Activated T-helper 2 cell treated with anti-CD3 and anti-CD28 coated beads, Interferon-gamma antibody, Interleukin-2, Interleukin-4, amounts not matched to agents 10 μg/mL and 5 μg/mL and 100 μg/mL, durations not matched to agents 14 hours and 24 hours and 36 hours (primary cell): ENCODE data around the gene SRR. TPM values are rescaled to one million over a fixed set of nuclear protein-coding genes. Genes with fewer than 3 reads are reported as not detected.
A peak's percentile ranks its signal among the peaks of the same experiment; 100 is the strongest.

ENCODE experiments used
- DNase-seq: peaks from one replicate; pipeline ENCODE4 v3.0.0; 2021; ENCODE audit warnings: low spot score
- H3K27ac Mint-ChIP-seq: one replicate; pipeline ENCODE4 v1.8.0; 2021; ENCODE audit warnings: mixed read lengths
- H3K27me3 Mint-ChIP-seq: one replicate; pipeline ENCODE4 v1.8.0; 2021; ENCODE audit warnings: low read depth, mixed read lengths
- H3K36me3 Mint-ChIP-seq: one replicate; pipeline ENCODE4 v1.8.0; 2021; ENCODE audit warnings: low read depth, mixed read lengths
- H3K4me1 Mint-ChIP-seq: one replicate; pipeline ENCODE4 v1.8.0; 2021; ENCODE audit warnings: low read depth, mixed read lengths
- H3K4me3 Mint-ChIP-seq: one replicate; pipeline ENCODE4 v1.8.0; 2021; ENCODE audit warnings: low read depth, mild to moderate bottlenecking, moderate library complexity, mixed read lengths
- H3K9me3 Mint-ChIP-seq: one replicate; pipeline ENCODE4 v1.8.0; 2021; ENCODE audit warnings: mixed read lengths
- intact Hi-C: fragments of 100-400 bp; cut with micrococcal nuclease; formaldehyde crosslinking; loops from one replicate; pipeline ENCODE4 v1.15.1; 2023
- total RNA-seq: library from RNA; stranded (reverse); gene quantifications from 2 replicates; pipeline ENCODE4 v1.2.3, GENCODE V29; 2022

SRR gene
- total RNA-seq, 1 donor from 2014 or later: 17.3 TPM

DNA sequence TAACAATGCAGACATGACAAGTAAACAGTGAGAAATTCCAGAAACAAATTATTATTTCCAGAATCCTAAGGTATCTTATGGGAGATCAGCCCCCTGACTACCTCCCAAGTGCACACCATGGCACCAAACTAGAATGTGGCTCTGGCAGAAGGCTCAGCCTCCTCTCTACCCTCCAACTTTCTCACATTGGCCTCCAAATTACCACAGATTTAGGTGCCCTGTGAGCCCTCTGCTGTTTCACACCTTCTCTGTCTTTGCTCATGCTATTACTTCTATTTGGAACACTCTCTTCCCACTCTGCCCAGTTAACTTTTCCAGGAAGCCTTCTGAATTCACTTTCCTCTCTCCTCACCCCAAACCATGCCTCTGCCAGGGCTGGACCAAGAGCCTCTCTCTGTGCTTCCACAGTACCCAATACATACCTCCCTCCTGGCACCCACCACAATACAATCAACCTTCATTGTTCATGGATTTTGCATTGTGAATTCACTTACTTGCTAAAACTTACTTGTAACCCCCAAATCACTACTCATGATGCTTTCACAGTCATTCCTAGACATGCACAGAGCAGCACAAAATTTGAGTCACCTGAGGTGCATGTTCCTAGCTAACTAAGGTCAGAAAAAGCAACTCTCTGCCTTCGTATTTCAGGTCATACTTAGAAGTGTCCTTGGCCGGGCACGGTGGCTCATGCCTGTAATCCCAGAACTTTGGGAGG, 31.6 kb upstream of the SRR start:
- Mint-ChIP-seq H3K9me3 (no peaks in the 10 kb centered on the region), H3K36me3 (peaks cover 50% of the 10 kb centered on the region), H3K4me1 (peaks cover 61% of the 10 kb centered on the region), H3K4me3 (peak overlapping the region; percentile 46), H3K27ac (peak overlapping the region; percentile 89), H3K27me3 (no peaks in the 10 kb centered on the region)
- intact Hi-C loops: no loop called here
- DNase-seq: no peak

GRCh38 chr17:2274414-2274813, 29.3 kb upstream of the SRR start:
- DNase-seq: no peak
- Mint-ChIP-seq H3K4me1 (peaks cover 65% of the 10 kb centered on the region), H3K27me3 (no peaks in the 10 kb centered on the region), H3K4me3 (no peak overlapping the region), H3K27ac (peak overlapping the region; percentile 23), H3K9me3 (no peaks in the 10 kb centered on the region), H3K36me3 (peaks cover 57% of the 10 kb centered on the region)
- intact Hi-C loops: no loop called here

- Mint-ChIP-seq H3K36me3 (peaks cover 53% of the 10 kb centered on the region), H3K27ac (peak overlapping the region; percentile 81), H3K4me3 (peak overlapping the region; percentile 18), H3K4me1 (peaks cover 58% of the 10 kb centered on the region), H3K27me3 (no peaks in the 10 kb centered on the region), H3K9me3 (no peaks in the 10 kb centered on the region)
- DNase-seq: no peak
- intact Hi-C loops: loop anchor here (1.0 kb wide), 1 partner anchor 9 kb away; no protein-coding TSS in a partner anchor
Measured at GRCh38 chr17:2275722-2276121, 28.0 kb upstream of the SRR start.

GRCh38 chr17:2277429-2278170, 26.1 kb upstream of the SRR start:
- peaks cover 64% of the 10 kb centered on the region for H3K4me1 Mint-ChIP-seq
- peaks cover 60% of the 10 kb centered on the region for H3K36me3 Mint-ChIP-seq
- H3K9me3 Mint-ChIP-seq: no peaks in the 10 kb centered on the region
- H3K4me3 Mint-ChIP-seq: no peak overlapping the region
- intact Hi-C loops: no loop called here
- H3K27ac Mint-ChIP-seq: no peak overlapping the region
- H3K27me3 Mint-ChIP-seq: no peaks in the 10 kb centered on the region
- no peak for DNase-seq

GRCh38 chr17:2279707-2280106, 24.0 kb upstream of the SRR start:
- Mint-ChIP-seq H3K27ac (peak overlapping the region; percentile 50), H3K27me3 (no peaks in the 10 kb centered on the region), H3K36me3 (peaks cover 65% of the 10 kb centered on the region), H3K9me3 (no peaks in the 10 kb centered on the region), H3K4me3 (peak overlapping the region; percentile 22), H3K4me1 (peaks cover 62% of the 10 kb centered on the region)
- DNase-seq: no peak
- intact Hi-C loops: no loop called here

GRCh38 chr17:2282297-2282873, 21.4 kb upstream of the SRR start:
- Mint-ChIP-seq H3K9me3 (no peaks in the 10 kb centered on the region), H3K27me3 (no peaks in the 10 kb centered on the region), H3K27ac (peak overlapping the region; percentile 65), H3K4me3 (no peak overlapping the region), H3K4me1 (peaks cover 45% of the 10 kb centered on the region), H3K36me3 (peaks cover 66% of the 10 kb centered on the region)
- intact Hi-C loops: loop anchor here (1.0 to 2.0 kb wide), 2 partner anchors 16 to 228 kb away; partner anchors contain the start of gene HIC1
- DNase-seq: no peak

GRCh38 chr17:2283302-2283701, 20.4 kb upstream of the SRR start:
- H3K9me3 Mint-ChIP-seq: no peaks in the 10 kb centered on the region
- H3K4me1 Mint-ChIP-seq: peaks cover 41% of the 10 kb centered on the region
- no peak for DNase-seq
- intact Hi-C loops: loop anchor here (2.0 kb wide), 1 partner anchor 229 kb away; the partner anchor contains the start of gene HIC1
- peaks cover 73% of the 10 kb centered on the region for H3K36me3 Mint-ChIP-seq
- no peak overlapping the region for H3K4me3 Mint-ChIP-seq
- H3K27ac Mint-ChIP-seq: peak overlapping the region; percentile 10
- no peaks in the 10 kb centered on the region for H3K27me3 Mint-ChIP-seq

- no peaks in the 10 kb centered on the region for H3K9me3 Mint-ChIP-seq
- no peak for DNase-seq
- H3K27ac Mint-ChIP-seq: peak overlapping the region; percentile 14
- H3K4me1 Mint-ChIP-seq: peaks cover 11% of the 10 kb centered on the region
- H3K27me3 Mint-ChIP-seq: no peaks in the 10 kb centered on the region
- intact Hi-C loops: no loop called here
- H3K36me3 Mint-ChIP-seq: peaks cover 64% of the 10 kb centered on the region
- H3K4me3 Mint-ChIP-seq: no peak overlapping the region
Measured at GRCh38 chr17:2289878-2290478, 13.8 kb upstream of the SRR start.

DNA sequence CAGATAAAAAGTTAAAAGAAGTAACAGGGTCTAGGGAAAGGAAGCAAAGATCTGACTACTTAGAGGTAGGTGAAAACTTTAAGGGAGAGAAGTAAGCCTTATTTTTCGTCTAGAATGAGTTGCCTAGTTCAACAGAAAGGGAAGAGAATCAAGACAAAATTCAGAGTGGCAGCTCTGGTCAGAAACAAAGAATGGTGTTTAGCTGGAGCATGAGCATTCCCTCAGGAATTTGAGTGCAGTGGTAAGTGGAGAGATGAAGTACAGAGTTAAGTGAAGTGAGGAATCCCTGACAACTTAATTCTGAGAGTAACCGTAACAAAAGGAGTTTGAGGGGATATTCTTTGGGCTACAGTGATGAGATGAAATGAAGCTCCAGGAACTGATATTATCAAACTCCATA, 11.7 kb upstream of the SRR start:
- peaks cover 71% of the 10 kb centered on the region for H3K36me3 Mint-ChIP-seq
- DNase-seq: no peak
- peaks cover 22% of the 10 kb centered on the region for H3K4me1 Mint-ChIP-seq
- H3K4me3 Mint-ChIP-seq: no peak overlapping the region
- no peaks in the 10 kb centered on the region for H3K9me3 Mint-ChIP-seq
- H3K27me3 Mint-ChIP-seq: no peaks in the 10 kb centered on the region
- intact Hi-C loops: no loop called here
- no peak overlapping the region for H3K27ac Mint-ChIP-seq

DNA sequence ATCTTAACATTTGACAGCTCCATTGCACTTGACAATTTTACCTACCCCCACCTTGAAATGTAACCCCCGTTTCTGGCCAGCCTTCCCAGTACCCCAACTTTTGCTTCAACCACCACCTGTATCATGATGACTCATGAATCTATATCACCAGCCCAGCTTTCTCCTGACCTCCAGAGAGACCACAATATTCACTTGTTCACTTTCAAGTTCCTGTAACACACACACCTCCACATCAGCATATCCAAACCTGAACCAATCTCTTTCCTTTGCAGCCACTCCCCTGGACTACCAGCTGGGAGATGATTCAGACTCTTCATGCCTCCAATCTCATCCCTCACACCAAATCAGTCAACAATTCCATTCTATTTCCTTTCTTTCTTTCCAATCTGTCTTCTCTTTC, 8.2 kb upstream of the SRR start:
- no peak for DNase-seq
- peaks cover 68% of the 10 kb centered on the region for H3K36me3 Mint-ChIP-seq

DNA sequence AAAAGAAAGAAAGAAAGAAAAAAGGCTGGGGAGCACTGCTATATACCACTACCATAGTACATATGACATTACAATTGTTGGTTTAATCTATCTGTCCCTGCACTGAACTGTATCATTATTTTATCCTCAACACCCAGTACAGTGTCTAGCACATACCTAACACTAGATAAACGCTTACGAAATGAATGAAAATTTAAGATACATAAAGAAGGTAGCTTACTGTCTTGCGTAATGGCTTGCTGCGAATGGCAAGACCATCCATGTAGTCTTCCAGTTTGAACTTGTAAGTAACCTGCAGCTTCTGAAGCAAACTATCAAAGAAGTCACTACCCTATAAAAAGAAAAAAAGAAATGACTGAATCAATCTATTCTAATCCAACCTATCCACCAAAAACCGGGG, 6.7 kb upstream of the SRR start:
- no peak for DNase-seq
- Mint-ChIP-seq H3K27me3 (no peaks in the 10 kb centered on the region), H3K4me1 (peaks cover 27% of the 10 kb centered on the region), H3K36me3 (peaks cover 58% of the 10 kb centered on the region), H3K4me3 (no peak overlapping the region), H3K27ac (no peak overlapping the region), H3K9me3 (no peaks in the 10 kb centered on the region)
- intact Hi-C loops: no loop called here

More for the DNA sequence above, 8.2 kb upstream of the SRR start:
- Mint-ChIP-seq H3K27me3 (no peaks in the 10 kb centered on the region), H3K27ac (peak overlapping the region; percentile 20), H3K4me1 (peaks cover 24% of the 10 kb centered on the region), H3K9me3 (no peaks in the 10 kb centered on the region), H3K4me3 (no peak overlapping the region)
- intact Hi-C loops: no loop called here

GRCh38 chr17:2299136-2299535, 4.6 kb upstream of the SRR start:
- Mint-ChIP-seq H3K9me3 (no peaks in the 10 kb centered on the region), H3K27ac (no peak overlapping the region), H3K4me1 (peaks cover 31% of the 10 kb centered on the region), H3K4me3 (no peak overlapping the region), H3K27me3 (no peaks in the 10 kb centered on the region), H3K36me3 (peaks cover 46% of the 10 kb centered on the region)
- DNase-seq: no peak
- intact Hi-C loops: no loop called here
